Lower lobe of right lung (tissue), 2 donors: ENCODE data around the gene SEC61A1. TPM values are rescaled to one million over a fixed set of nuclear protein-coding genes. Genes with fewer than 3 reads are reported as not detected.

Experiments used
- ATAC-seq, 2 donors: fragments of 200-7000 bp; cut with Tn5 transposase; one replicate each; pipeline ENCODE4 v1.9.1; 2020 to 2022; ENCODE audit warnings: mild to moderate bottlenecking in 2 of 2, moderate library complexity in 2 of 2
- DNase-seq: peaks from one replicate; pipeline ENCODE4 v3.0.0-alpha.2; 2020
- H3K27ac ChIP-seq: fragments of 200-600 bp; one replicate; pipeline ENCODE4 v1.8.0; 2022
- H3K27me3 ChIP-seq: fragments of 200-600 bp; one replicate; pipeline ENCODE4 v1.8.0; 2022; ENCODE audit warnings: low read depth
- H3K36me3 ChIP-seq: fragments of 200-600 bp; one replicate; pipeline ENCODE4 v1.8.0; 2022; ENCODE audit warnings: mild to moderate bottlenecking
- H3K4me1 ChIP-seq: fragments of 200-600 bp; one replicate; pipeline ENCODE4 v1.8.0; 2022
- H3K4me3 ChIP-seq: fragments of 200-600 bp; one replicate; pipeline ENCODE4 v1.8.0; 2022; ENCODE audit warnings: mild to moderate bottlenecking
- H3K9me3 ChIP-seq: fragments of 200-600 bp; one replicate; pipeline ENCODE4 v1.8.0; 2022
- intact Hi-C: fragments of 100-400 bp; cut with DNase I; formaldehyde crosslinking; loops from one replicate; pipeline ENCODE4 v1.11.0; 2022
- total RNA-seq: library from RNA; stranded (reverse); fragmentation: NEBNext Ultra II Directional; extraction: Animal tissue kit (Norgen Biotek cat#: 25700); gene quantifications from one replicate; pipeline ENCODE4 v1.2.1, GENCODE V29; 2021
- TF ChIP-seq, protein P1 (sequence below): fragments of 200-600 bp; IDR thresholded peaks from one replicate; pipeline ENCODE4 v1.8.0; 2022; ENCODE audit warnings: antibody characterized with exemption, mild to moderate bottlenecking
- donor health status: DM: no; HTN: yes; CAD: no; lungs with severe emphysema.

Gene SEC61A1
- total RNA-seq, 1 donor from 2014 or later, result 152 TPM

DNA sequence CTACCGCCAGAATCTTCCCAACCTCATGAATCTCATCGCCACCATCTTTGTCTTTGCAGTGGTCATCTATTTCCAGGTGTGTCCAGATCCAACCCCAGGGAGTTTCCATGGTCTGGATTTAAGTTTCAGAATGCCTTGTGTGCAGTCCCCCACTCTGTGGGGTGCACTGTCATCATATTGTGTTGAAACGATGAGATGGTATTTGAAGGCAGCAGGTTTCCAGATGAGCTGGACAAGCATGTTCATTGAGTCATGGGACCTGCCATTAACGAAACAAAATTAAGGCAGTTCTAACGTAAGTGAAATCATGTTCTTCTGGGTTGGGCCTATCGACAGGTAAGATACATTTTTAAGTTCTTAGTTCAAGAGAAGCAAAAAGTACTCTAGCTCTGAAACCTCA, 12.7 kb downstream of the SEC61A1 start:
- DNase-seq, result no peak

DNA sequence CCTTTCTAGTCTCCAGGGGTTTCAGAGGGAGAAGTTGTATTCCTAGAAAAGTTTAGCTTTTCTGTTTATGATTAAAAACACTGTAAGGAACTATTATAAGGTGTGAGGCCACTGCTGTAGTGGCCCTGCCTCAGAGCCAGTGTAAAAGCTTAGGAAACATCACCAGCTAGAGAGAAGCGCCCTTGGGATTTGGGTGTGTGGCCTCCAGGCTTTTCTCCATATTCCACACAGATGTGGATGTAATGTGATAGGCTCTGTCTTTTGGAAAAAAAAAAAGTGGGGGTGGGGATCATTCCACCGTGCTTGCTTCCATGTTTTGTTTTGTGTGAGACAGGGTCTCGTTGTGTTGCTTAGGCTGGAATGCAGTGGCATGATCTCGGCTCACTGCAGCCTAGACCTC, 13.9 kb downstream of the SEC61A1 start:
- no peak overlapping the region for H3K4me3 ChIP-seq
- no peak overlapping the region for H3K27ac ChIP-seq
- intact Hi-C loops, result no loop called here
- TF ChIP-seq, protein P1, sequence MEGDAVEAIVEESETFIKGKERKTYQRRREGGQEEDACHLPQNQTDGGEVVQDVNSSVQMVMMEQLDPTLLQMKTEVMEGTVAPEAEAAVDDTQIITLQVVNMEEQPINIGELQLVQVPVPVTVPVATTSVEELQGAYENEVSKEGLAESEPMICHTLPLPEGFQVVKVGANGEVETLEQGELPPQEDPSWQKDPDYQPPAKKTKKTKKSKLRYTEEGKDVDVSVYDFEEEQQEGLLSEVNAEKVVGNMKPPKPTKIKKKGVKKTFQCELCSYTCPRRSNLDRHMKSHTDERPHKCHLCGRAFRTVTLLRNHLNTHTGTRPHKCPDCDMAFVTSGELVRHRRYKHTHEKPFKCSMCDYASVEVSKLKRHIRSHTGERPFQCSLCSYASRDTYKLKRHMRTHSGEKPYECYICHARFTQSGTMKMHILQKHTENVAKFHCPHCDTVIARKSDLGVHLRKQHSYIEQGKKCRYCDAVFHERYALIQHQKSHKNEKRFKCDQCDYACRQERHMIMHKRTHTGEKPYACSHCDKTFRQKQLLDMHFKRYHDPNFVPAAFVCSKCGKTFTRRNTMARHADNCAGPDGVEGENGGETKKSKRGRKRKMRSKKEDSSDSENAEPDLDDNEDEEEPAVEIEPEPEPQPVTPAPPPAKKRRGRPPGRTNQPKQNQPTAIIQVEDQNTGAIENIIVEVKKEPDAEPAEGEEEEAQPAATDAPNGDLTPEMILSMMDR, result no peak
- DNase-seq (no peak), ATAC-seq (no peak)
- no peaks in the 10 kb centered on the region for H3K9me3 ChIP-seq
- H3K4me1 ChIP-seq, result no peaks in the 10 kb centered on the region
- peaks cover 100% of the 10 kb centered on the region for H3K36me3 ChIP-seq
- H3K27me3 ChIP-seq, result no peaks in the 10 kb centered on the region

More for the DNA sequence above, 12.7 kb downstream of the SEC61A1 start:
- H3K9me3 ChIP-seq, result no peaks in the 10 kb centered on the region
- intact Hi-C loops, result no loop called here
- H3K27me3 ChIP-seq, result no peaks in the 10 kb centered on the region
- no peaks in the 10 kb centered on the region for H3K4me1 ChIP-seq
- peaks cover 100% of the 10 kb centered on the region for H3K36me3 ChIP-seq
- no peak overlapping the region for H3K27ac ChIP-seq
- TF ChIP-seq, protein P1, result no peak
- H3K4me3 ChIP-seq, result no peak overlapping the region
- ATAC-seq, result no peak

DNA sequence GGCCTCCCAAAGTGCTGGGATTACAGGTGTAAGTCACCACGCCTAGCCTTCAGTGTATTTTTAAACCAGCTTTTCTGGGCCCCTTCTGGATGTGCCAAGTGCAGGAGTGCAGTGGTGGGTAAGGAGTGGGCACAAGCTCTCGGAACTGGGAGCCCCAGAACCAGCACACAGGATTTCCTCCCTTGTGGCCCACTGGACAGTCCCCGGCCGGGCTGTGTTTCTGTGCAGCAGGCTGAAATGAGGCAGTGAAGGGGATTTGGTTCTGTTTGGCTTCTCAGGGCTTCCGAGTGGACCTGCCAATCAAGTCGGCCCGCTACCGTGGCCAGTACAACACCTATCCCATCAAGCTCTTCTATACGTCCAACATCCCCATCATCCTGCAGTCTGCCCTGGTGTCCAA, 14.4 kb downstream of the SEC61A1 start:
- TF ChIP-seq, protein P1, result no peak
- intact Hi-C loops, result no loop called here
- Histone ChIP-seq H3K27me3 (no peaks in the 10 kb centered on the region), H3K4me1 (no peaks in the 10 kb centered on the region), H3K27ac (no peak overlapping the region), H3K9me3 (no peaks in the 10 kb centered on the region), H3K36me3 (peaks cover 100% of the 10 kb centered on the region), H3K4me3 (no peak overlapping the region)
- DNase-seq, result no peak
- no peak for ATAC-seq

DNA sequence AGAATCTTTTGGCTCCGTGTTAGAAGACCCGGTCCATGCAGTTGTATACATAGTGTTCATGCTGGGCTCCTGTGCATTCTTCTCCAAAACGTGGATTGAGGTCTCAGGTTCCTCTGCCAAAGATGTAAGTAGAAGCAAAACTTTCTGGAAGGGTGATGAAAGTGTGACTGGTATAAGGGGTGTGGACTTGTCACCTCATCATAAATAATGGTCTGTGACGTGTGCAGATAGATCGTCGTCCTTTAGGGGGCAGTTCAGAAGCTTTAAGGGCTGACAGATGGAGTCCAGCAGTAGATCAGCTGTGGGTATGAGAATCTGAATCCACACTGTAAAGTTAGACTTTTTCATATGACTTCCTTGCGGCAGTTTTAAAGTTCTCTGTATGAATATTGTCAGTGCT, 15.3 kb downstream of the SEC61A1 start:
- Histone ChIP-seq H3K27ac (no peak overlapping the region), H3K9me3 (no peaks in the 10 kb centered on the region), H3K4me1 (no peaks in the 10 kb centered on the region), H3K27me3 (no peaks in the 10 kb centered on the region), H3K4me3 (no peak overlapping the region), H3K36me3 (peaks cover 100% of the 10 kb centered on the region)
- no peak for ATAC-seq
- intact Hi-C loops, result no loop called here
- DNase-seq, result no peak
- TF ChIP-seq, protein P1, result no peak

DNA sequence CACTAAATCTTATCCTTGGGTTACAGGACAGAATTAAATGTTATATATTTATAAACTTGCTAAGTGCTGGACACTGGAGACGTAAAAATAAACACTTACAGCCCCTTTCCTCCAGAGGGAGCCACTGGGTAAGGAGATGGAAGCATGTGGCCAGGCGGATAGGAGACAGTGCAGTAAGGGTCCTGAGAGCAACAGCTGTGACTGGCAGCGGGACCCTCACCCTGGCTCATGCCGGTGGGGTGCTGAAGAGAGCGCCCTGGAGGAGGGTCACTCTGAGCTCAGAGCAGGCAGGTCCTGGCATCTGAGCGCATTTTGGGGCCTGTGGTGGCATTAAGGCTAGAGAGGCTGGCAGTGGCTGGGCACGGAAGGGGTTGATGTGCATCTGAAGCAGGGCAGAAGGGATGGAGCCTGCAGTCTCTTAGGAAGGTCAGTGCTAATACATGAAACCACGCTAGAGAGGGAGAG, 16.0 kb downstream of the SEC61A1 start:
- Histone ChIP-seq H3K4me3 (no peak overlapping the region), H3K27ac (no peak overlapping the region), H3K36me3 (peaks cover 100% of the 10 kb centered on the region), H3K9me3 (no peaks in the 10 kb centered on the region), H3K4me1 (no peaks in the 10 kb centered on the region), H3K27me3 (no peaks in the 10 kb centered on the region)
- DNase-seq (no peak), ATAC-seq (peak; percentile 18 to 21)
- TF ChIP-seq, protein P1, result peak; percentile 53
- intact Hi-C loops, result no loop called here

DNA sequence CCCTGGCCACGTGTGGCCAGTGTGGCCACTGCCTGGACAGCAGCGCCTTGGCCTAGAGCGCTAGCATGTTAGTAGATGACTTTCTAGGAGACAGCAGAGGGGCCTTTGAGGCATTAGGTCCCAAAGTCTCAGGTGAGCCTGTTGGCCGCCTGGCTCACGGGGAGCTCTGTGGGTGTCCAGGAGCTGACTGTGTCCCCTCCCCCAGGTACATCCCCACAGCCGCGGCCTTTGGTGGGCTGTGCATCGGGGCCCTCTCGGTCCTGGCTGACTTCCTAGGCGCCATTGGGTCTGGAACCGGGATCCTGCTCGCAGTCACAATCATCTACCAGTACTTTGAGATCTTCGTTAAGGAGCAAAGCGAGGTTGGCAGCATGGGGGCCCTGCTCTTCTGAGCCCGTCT, 17.0 kb downstream of the SEC61A1 start:
- H3K9me3 ChIP-seq, result no peaks in the 10 kb centered on the region
- no peaks in the 10 kb centered on the region for H3K27me3 ChIP-seq
- no peak overlapping the region for H3K4me3 ChIP-seq
- ATAC-seq, result no peak
- H3K4me1 ChIP-seq, result peaks cover 4% of the 10 kb centered on the region
- H3K36me3 ChIP-seq, result peaks cover 89% of the 10 kb centered on the region
- no peak overlapping the region for H3K27ac ChIP-seq
- intact Hi-C loops, result no loop called here
- TF ChIP-seq, protein P1, result no peak
- DNase-seq, result no peak
